ENCODE data around the gene GMPS. TPM values are rescaled to one million over a fixed set of nuclear protein-coding genes. Genes with fewer than 3 reads are reported as not detected.

The GMPS gene
- total RNA-seq, 6 donors from 2014 or later = 9.4 to 38.0 (median 28.5) TPM

GRCh38 chr3:155912579-155913190 lies 42.2 kb downstream of the GMPS start:
- WGBS, 2 donors = 48 to 85% methylated on average over 1 of the region's 1 CpG
- Histone ChIP-seq H3K36me3 (peaks cover 11 to 75% (median 41%) of the 10 kb centered on the region in 4 donors), H3K27ac (no peak overlapping the region), H3K4me3 (no peak overlapping the region), H3K4me1 (no peaks in the 10 kb centered on the region), H3K27me3 (no peaks in the 10 kb centered on the region), H3K9me3 (no peaks in the 10 kb centered on the region)
- TF ChIP-seq POLR2A (IDR thresholded peaks at IDR 0.05) (no peak), CTCF (IDR thresholded peaks at IDR 0.05) (no peak), POLR2AphosphoS5 (IDR thresholded peaks at IDR 0.05) (no peak), EP300 (IDR thresholded peaks at IDR 0.05) (no peak)
- peak in 1 of 2 donors; percentile 49 for ATAC-seq (ENCODE audit: low FRiP score in 2 of 2)
- no peak for DNase-seq

GRCh38 chr3:155917781-155918180 lies 47.3 kb downstream of the GMPS start:
- no peak for DNase-seq
- H3K4me3 ChIP-seq = no peak overlapping the region
- H3K36me3 ChIP-seq = peaks cover 5 to 81% (median 28%) of the 10 kb centered on the region in 4 donors
- no peak for ATAC-seq (ENCODE audit: low FRiP score in 2 of 2)
- 88 to 100% methylated on average over 1 of the region's 1 CpG for WGBS, 2 donors
- no peaks in the 10 kb centered on the region for H3K4me1 ChIP-seq
- no peaks in the 10 kb centered on the region for H3K9me3 ChIP-seq
- TF ChIP-seq POLR2A (IDR thresholded peaks at IDR 0.05) = no peak
- no peaks in the 10 kb centered on the region for H3K27me3 ChIP-seq
- H3K27ac ChIP-seq = no peak overlapping the region

GRCh38 chr3:155919728-155920127 lies 49.3 kb downstream of the GMPS start:
- Histone ChIP-seq H3K27me3 (no peaks in the 10 kb centered on the region), H3K27ac (no peak overlapping the region), H3K9me3 (no peaks in the 10 kb centered on the region), H3K36me3 (peaks cover 1 to 88% (median 25%) of the 10 kb centered on the region in 4 donors), H3K4me3 (no peak overlapping the region), H3K4me1 (no peaks in the 10 kb centered on the region)
- TF ChIP-seq EP300 (IDR thresholded peaks at IDR 0.05) = no peak
- no peak for TF ChIP-seq POLR2AphosphoS5 (IDR thresholded peaks at IDR 0.05)
- no peak for TF ChIP-seq POLR2A (IDR thresholded peaks at IDR 0.05)
- no peak for ATAC-seq (ENCODE audit: low FRiP score in 2 of 2)
- no peak for DNase-seq

GRCh38 chr3:155921486-155921885 lies 51.0 kb downstream of the GMPS start:
- Histone ChIP-seq H3K9me3 (no peaks in the 10 kb centered on the region), H3K27ac (no peak overlapping the region), H3K36me3 (peaks cover 0 to 86% (median 26%) of the 10 kb centered on the region in 4 donors), H3K27me3 (no peaks in the 10 kb centered on the region), H3K4me1 (no peaks in the 10 kb centered on the region), H3K4me3 (no peak overlapping the region)
- no peak for ATAC-seq (ENCODE audit: low FRiP score in 2 of 2)
- WGBS, 2 donors = 92 to 95% methylated on average over 2 of the region's 2 CpGs
- no peak for DNase-seq
- TF ChIP-seq CTCF (IDR thresholded peaks at IDR 0.05) (no peak), POLR2A (IDR thresholded peaks at IDR 0.05) (no peak)

GRCh38 chr3:155934230-155934629 lies 63.8 kb downstream of the GMPS start:
- Histone ChIP-seq H3K4me1 (no peaks in the 10 kb centered on the region), H3K27me3 (no peaks in the 10 kb centered on the region), H3K4me3 (no peak overlapping the region), H3K36me3 (peaks cover 6 to 65% (median 29%) of the 10 kb centered on the region in 4 donors), H3K27ac (no peak overlapping the region), H3K9me3 (no peaks in the 10 kb centered on the region)
- DNase-seq (no peak), ATAC-seq (ENCODE audit: low FRiP score in 2 of 2) (peak in 1 of 2 donors; percentile 66)
- no peak for TF ChIP-seq CTCF (IDR thresholded peaks at IDR 0.05)
- TF ChIP-seq EP300 (IDR thresholded peaks at IDR 0.05) = no peak
- no peak for TF ChIP-seq POLR2A (IDR thresholded peaks at IDR 0.05)
- TF ChIP-seq POLR2AphosphoS5 (IDR thresholded peaks at IDR 0.05) = no peak
- WGBS, 2 donors = 78 to 79% methylated on average over 2 of the region's 2 CpGs

- no peak overlapping the region for H3K27ac ChIP-seq
- no peak for ATAC-seq (ENCODE audit: low FRiP score in 2 of 2)
- H3K4me1 ChIP-seq = no peaks in the 10 kb centered on the region
- DNase-seq = no peak
- WGBS, 2 donors = 71 to 72% methylated on average over 2 of the region's 2 CpGs
- H3K27me3 ChIP-seq = no peaks in the 10 kb centered on the region
- H3K9me3 ChIP-seq = no peaks in the 10 kb centered on the region
- TF ChIP-seq EP300 (IDR thresholded peaks at IDR 0.05) (no peak), POLR2AphosphoS5 (IDR thresholded peaks at IDR 0.05) (no peak), CTCF (IDR thresholded peaks at IDR 0.05) (no peak), POLR2A (IDR thresholded peaks at IDR 0.05) (no peak)
- no peak overlapping the region for H3K4me3 ChIP-seq
- peaks cover 6 to 48% (median 27%) of the 10 kb centered on the region in 4 donors for H3K36me3 ChIP-seq
Observed at GRCh38 chr3:155938409-155938808, 68.0 kb downstream of the GMPS start.
